Ovary (tissue), 3 donors: ENCODE data around the gene TSEN15.

Source experiments
- EP300 ChIP-seq: sonication (generic); formaldehyde crosslinking; IDR thresholded peaks from one replicate; pipeline ENCODE4 v1.6.1; 2017; ENCODE audit warnings: antibody characterized with exemption
- POLR2A ChIP-seq: fragments of 450-650 bp; IDR thresholded peaks from one replicate; pipeline ENCODE4 v1.6.1; 2017; ENCODE audit warnings: antibody characterized with exemption, mild to moderate bottlenecking, moderate library complexity
- TF ChIP-seq, protein P1 (sequence below), 3 donors: fragments of 450-650 bp in 2 of 3; fragments of 200-600 bp in 1 of 3; IDR thresholded peaks; one replicate each; pipeline versions ENCODE4 v1.5.1 to v1.8.0; 2016 to 2022; ENCODE audit warnings: antibody characterized with exemption in 3 of 3, mild to moderate bottlenecking in 1 of 3
- donor health status: DM: no; HTN: no; CAD: no.

DNA sequence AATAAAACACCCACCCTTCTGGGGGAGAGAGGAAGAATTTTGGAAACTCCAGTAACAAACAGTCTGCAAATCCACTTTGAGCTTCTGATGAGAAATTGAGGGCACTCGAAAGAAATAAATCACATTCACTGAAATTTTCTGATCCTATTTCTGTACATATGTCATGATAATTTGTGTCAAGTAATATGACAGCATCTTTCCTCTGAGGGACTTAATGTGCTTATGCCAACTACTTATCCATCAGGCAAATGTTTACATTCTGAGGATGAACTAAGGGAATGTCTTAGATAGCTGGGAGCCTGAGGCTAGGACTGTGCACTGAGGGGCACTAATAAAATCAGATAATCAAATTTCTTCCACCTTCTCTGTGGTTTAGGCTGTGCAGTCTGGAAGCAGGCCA lies 44.5 kb downstream of the TSEN15 start:
- TF ChIP-seq, protein P1, sequence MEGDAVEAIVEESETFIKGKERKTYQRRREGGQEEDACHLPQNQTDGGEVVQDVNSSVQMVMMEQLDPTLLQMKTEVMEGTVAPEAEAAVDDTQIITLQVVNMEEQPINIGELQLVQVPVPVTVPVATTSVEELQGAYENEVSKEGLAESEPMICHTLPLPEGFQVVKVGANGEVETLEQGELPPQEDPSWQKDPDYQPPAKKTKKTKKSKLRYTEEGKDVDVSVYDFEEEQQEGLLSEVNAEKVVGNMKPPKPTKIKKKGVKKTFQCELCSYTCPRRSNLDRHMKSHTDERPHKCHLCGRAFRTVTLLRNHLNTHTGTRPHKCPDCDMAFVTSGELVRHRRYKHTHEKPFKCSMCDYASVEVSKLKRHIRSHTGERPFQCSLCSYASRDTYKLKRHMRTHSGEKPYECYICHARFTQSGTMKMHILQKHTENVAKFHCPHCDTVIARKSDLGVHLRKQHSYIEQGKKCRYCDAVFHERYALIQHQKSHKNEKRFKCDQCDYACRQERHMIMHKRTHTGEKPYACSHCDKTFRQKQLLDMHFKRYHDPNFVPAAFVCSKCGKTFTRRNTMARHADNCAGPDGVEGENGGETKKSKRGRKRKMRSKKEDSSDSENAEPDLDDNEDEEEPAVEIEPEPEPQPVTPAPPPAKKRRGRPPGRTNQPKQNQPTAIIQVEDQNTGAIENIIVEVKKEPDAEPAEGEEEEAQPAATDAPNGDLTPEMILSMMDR (IDR thresholded peaks at IDR 0.05), result no peak
- TF ChIP-seq POLR2A (no peak), EP300 (no peak)
